Esophagus squamous epithelium (tissue), 5 donors: ENCODE measurements around the gene CLASP2. TPM values are rescaled to one million over a fixed set of nuclear protein-coding genes. Genes with fewer than 3 reads are reported as not detected.
"Not testable (repeated sequence)": the region's sequence is repeated elsewhere in the genome, so short reads cannot be mapped to it uniquely, and the experiment has no call there.

ENCODE experiments used
- DNase-seq: peaks from one replicate; lab custom pipeline; 2025; lab: John Stamatoyannopoulos, UW
- H3K27ac ChIP-seq, 4 donors: fragments of 200-600 bp; sonication (generic); one replicate each; pipeline ENCODE4 v1.5.1; 2016 to 2019; ENCODE audit warnings: mild to moderate bottlenecking in 1 of 4
- H3K27me3 ChIP-seq, 4 donors: fragments of 200-600 bp; sonication (generic); 1 replicate in 3 of 4; 2 replicates in 1 of 4; pipeline versions ENCODE4 v1.5.1 to v1.6.0; 2017 to 2021; ENCODE audit warnings: antibody characterized with exemption in 1 of 4
- H3K36me3 ChIP-seq, 3 donors: fragments of 200-600 bp; sonication (generic); one replicate each; pipeline ENCODE4 v1.5.1; 2016 to 2019
- H3K4me1 ChIP-seq, 3 donors: fragments of 200-600 bp; sonication (generic); one replicate each; pipeline ENCODE4 v1.5.1; 2017 to 2019
- H3K4me3 ChIP-seq, 4 donors: fragments of 200-600 bp; sonication (generic); 1 replicate in 3 of 4; 2 replicates in 1 of 4; pipeline ENCODE4 v1.5.1; 2016 to 2019; ENCODE audit warnings: mild to moderate bottlenecking in 2 of 4, moderate library complexity in 1 of 4
- H3K9me3 ChIP-seq, 3 donors: fragments of 200-600 bp; sonication (generic); one replicate each; pipeline ENCODE4 v1.5.1; 2016 to 2019
- CTCF ChIP-seq, 6 experiments: fragments of 450-650 bp in 4 of 6; fragments of 200-600 bp in 2 of 6; sonication (generic) in 2 of 6; IDR thresholded peaks; one replicate each; pipeline ENCODE4 v1.5.1; 2016 to 2019; ENCODE audit warnings: antibody characterized with exemption in 6 of 6, mild to moderate bottlenecking in 4 of 6, moderate library complexity in 4 of 6
- POLR2A ChIP-seq, 4 donors: fragments of 450-650 bp; IDR thresholded peaks; one replicate each; pipeline ENCODE4 v1.6.1; 2017; ENCODE audit warnings: antibody characterized with exemption in 4 of 4, mild to moderate bottlenecking in 4 of 4, moderate library complexity in 3 of 4
- WGBS, 2 donors: methylation state at CpG; one replicate each; pipeline ENCODE4 v1.1.5; 2018; 5-methylcytosine and 5-hydroxymethylcytosine counted together
- intact Hi-C: fragments of 100-400 bp; cut with DNase I; formaldehyde crosslinking; loops from one replicate; pipeline ENCODE4 v1.15.0; 2022
- small RNA-seq, 4 donors: library from RNA; depleted of rRNA; stranded (forward); fragments of <200 nt; gene quantifications; one replicate each; pipeline ENCODE3, GENCODE V24; 2016
- total RNA-seq, 4 donors: library from RNA; depleted of rRNA; stranded (reverse); fragments of >200 nt; gene quantifications; one replicate each; pipeline ENCODE4 v1.1.0, GENCODE V29; 2016
- donor health status: DM: yes; HTN: yes; CAD: no.

Gene CLASP2
- total RNA-seq, 4 donors from 2014 or later, result 16.7 to 49.4 (median 32.1) TPM

- no peaks in the 10 kb centered on the region for H3K36me3 ChIP-seq
- peaks cover 0 to 9% (median 0%) of the 10 kb centered on the region in 3 donors for H3K4me1 ChIP-seq
- no peak overlapping the region for H3K27ac ChIP-seq
- H3K9me3 ChIP-seq, result peaks cover 0 to 21% (median 15%) of the 10 kb centered on the region in 3 donors
- TF ChIP-seq POLR2A (IDR thresholded peaks at IDR 0.05), result no peak
- no peak for TF ChIP-seq CTCF (IDR thresholded peaks at IDR 0.05)
- H3K27me3 ChIP-seq, result no peaks in the 10 kb centered on the region
- no peak for DNase-seq
- WGBS, 2 donors, result 50 to 80% methylated on average over 1 to 2 of the region's 2 CpGs
- no peak overlapping the region for H3K4me3 ChIP-seq
- intact Hi-C loops, result no loop called here
Observed at GRCh38 chr3:33456756-33457155, 261.3 kb downstream of the CLASP2 start.

GRCh38 chr3:33453331-33453761 lies 264.7 kb downstream of the CLASP2 start:
- Histone ChIP-seq H3K36me3 (no peaks in the 10 kb centered on the region), H3K4me1 (peaks cover 0 to 9% (median 0%) of the 10 kb centered on the region in 3 donors), H3K4me3 (no peak overlapping the region), H3K27me3 (no peaks in the 10 kb centered on the region), H3K27ac (no peak overlapping the region), H3K9me3 (peaks cover 0 to 3% (median 3%) of the 10 kb centered on the region in 3 donors)
- intact Hi-C loops, result no loop called here
- WGBS, 2 donors, result 100% methylated on average over 1 of the region's 19 CpGs; no CpG with 5 or more reads in 1 of the 2 donors
- no peak for DNase-seq
- no peak for TF ChIP-seq CTCF (IDR thresholded peaks at IDR 0.05)
- no peak for TF ChIP-seq POLR2A (IDR thresholded peaks at IDR 0.05)

GRCh38 chr3:33451994-33452393 lies 266.1 kb downstream of the CLASP2 start:
- H3K27me3 ChIP-seq, DNase-seq: not testable (repeated sequence)
- WGBS, 2 donors, result 82 to 96% methylated on average over 1 of the region's 1 CpG

GRCh38 chr3:33447958-33448357 lies 270.1 kb downstream of the CLASP2 start:
- intact Hi-C loops, result no loop called here
- DNase-seq, result no peak
- Histone ChIP-seq H3K9me3 (no peaks in the 10 kb centered on the region), H3K4me3 (no peak overlapping the region), H3K36me3 (no peaks in the 10 kb centered on the region), H3K4me1 (peaks cover 0 to 5% (median 0%) of the 10 kb centered on the region in 3 donors), H3K27me3 (no peaks in the 10 kb centered on the region), H3K27ac (no peak overlapping the region)
- TF ChIP-seq POLR2A (IDR thresholded peaks at IDR 0.05) (no peak), CTCF (IDR thresholded peaks at IDR 0.05) (no peak)
- WGBS, 2 donors, result 90 to 96% methylated on average over 8 to 13 of the region's 15 CpGs

More at GRCh38 chr3:33451994-33452393, 266.1 kb downstream of the CLASP2 start:
- H3K4me3 ChIP-seq, H3K27ac ChIP-seq, H3K36me3 ChIP-seq, H3K9me3 ChIP-seq, intact Hi-C loops, H3K4me1 ChIP-seq: not testable (repeated sequence)

GRCh38 chr3:33447256-33447625 lies 270.8 kb downstream of the CLASP2 start:
- H3K27me3 ChIP-seq, H3K9me3 ChIP-seq, H3K4me1 ChIP-seq, intact Hi-C loops, DNase-seq, H3K27ac ChIP-seq, H3K4me3 ChIP-seq, H3K36me3 ChIP-seq: not testable (repeated sequence)
- 67 to 88% methylated on average over 7 of the region's 7 CpGs for WGBS, 2 donors

Small RNAs within 50 kb of the gene (small RNA-seq; reads per million reads assigned to genes)
- gene COX6CP10 (0 reads per million in 4 donors), gene RNA5SP128 (0 to 0.18 (median 0.07) reads per million in 4 donors)

Other genes starting within 250 kb of the CLASP2 start
- gene PDCD6IP, start 80.4 kb upstream of the CLASP2 start, total RNA-seq, result 100 to 1,000 TPM in 3 of 4 donors, 10 to 100 TPM in 1; 95.1 to 317 (median 189) TPM